IMR-90 (cell line): Measurements from ENCODE around the gene AGO3.

Experiments used
- CEBPB ChIP-seq: IDR thresholded peaks from 2 replicates; pipeline ENCODE4 v1.6.1; 2012; ENCODE audit warnings: low read depth, low read length, improper control_type of control experiment
- CTCF ChIP-seq: conservative IDR thresholded peaks from 2 replicates; pipeline ENCODE4 v1.5.1; 2012; ENCODE audit warnings: mild to moderate bottlenecking, low read depth, low read length, improper control_type of control experiment
- RCOR1 ChIP-seq: IDR thresholded peaks from 2 replicates; pipeline ENCODE4 v1.6.1; 2012; ENCODE audit warnings: mild to moderate bottlenecking, low read length, improper control_type of control experiment; ENCODE audit not compliant: insufficient replicate concordance
- TF ChIP-seq, protein P1 (sequence below): fragments of 150-350 bp; IDR thresholded peaks from 2 replicates; pipeline ENCODE4 v1.6.1; 2017; ENCODE audit warnings: mild to moderate bottlenecking, antibody characterized with exemption, low read length, low read depth

- TF ChIP-seq, protein P1, sequence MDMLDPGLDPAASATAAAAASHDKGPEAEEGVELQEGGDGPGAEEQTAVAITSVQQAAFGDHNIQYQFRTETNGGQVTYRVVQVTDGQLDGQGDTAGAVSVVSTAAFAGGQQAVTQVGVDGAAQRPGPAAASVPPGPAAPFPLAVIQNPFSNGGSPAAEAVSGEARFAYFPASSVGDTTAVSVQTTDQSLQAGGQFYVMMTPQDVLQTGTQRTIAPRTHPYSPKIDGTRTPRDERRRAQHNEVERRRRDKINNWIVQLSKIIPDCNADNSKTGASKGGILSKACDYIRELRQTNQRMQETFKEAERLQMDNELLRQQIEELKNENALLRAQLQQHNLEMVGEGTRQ, result no peak
- TF ChIP-seq RCOR1 (no peak), CEBPB (no peak), CTCF (no peak)
Measured at GRCh38 chr1:36007741-36008140, 76.8 kb downstream of the AGO3 start.
